ENCODE data around the gene RBBP8NL. TPM values are rescaled to one million over a fixed set of nuclear protein-coding genes. Genes with fewer than 3 reads are reported as not detected.
A peak's percentile ranks its signal among the peaks of the same experiment; 100 is the strongest.

Gene RBBP8NL
- total and polyA plus RNA-seq, 12 donors, result not detected

DNA sequence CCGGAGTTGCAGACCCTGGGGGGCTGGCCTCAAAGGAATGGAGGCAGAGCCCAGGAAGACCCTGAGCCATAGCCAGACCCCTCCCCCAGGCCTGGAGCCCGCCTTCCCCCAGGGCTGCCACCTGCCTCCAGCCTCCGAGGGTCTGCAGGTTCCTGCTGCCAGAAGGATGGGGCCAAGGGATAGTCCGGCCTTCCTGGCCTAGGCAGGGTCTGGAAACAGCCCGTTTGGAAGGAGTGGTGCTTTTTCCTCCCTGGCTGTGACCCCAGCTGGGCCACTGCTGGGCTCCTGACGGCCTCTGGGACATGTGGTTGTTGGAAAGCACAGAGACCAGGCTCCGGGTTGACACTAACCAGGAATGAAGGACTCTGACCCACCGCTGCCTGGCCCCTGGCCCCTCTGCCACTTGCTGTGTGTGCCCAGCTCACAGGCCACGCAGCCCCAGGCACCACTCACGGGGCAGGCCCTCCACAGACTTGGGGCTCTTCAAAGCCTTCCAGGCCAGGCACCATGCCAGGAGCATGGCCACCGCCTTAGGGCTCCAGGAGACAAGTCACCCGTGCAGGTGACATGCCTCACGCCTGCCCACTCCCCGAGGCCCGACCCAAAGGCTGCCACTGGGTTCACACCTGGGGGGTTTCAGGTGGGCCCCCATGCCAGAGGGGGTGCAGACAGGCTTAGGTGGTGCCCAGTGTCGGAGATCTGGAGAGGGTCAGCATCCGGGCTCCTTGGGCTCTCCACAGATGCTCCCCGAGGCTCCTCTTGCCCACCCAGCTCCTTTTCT, 56.3 kb downstream of the RBBP8NL start:
- intact Hi-C loops (cut with DNase I), result loop anchor here in 1 of 2 donors (10.0 kb wide), 1 partner anchor 356 kb away; no protein-coding TSS in a partner anchor
- no peak overlapping the region for H3K4me3 ChIP-seq
- no peaks in the 10 kb centered on the region for H3K27me3 ChIP-seq
- no peak for TF ChIP-seq POLR2A (IDR thresholded peaks at IDR 0.05)
- no peak for TF ChIP-seq CTCF (IDR thresholded peaks at IDR 0.05)
- H3K9me3 ChIP-seq (replicated peaks in 1 of 3), result no peaks in the 10 kb centered on the region
- 32 to 82% (median 80%) methylated on average over 3 to 18 of the region's 18 CpGs for WGBS, 4 donors
- H3K27ac ChIP-seq, result peak overlapping the region; percentile 41 to 94 (median 64)
- DNase-seq, result no peak
- no peaks in the 10 kb centered on the region for H3K36me3 ChIP-seq (replicated peaks in 1 of 2)
- peaks cover 42 to 44% of the 10 kb centered on the region in 2 donors for H3K4me1 ChIP-seq (replicated peaks in 1 of 2)

GRCh38 chr20:62370115-62370806, 57.1 kb downstream of the RBBP8NL start:
- H3K27me3 ChIP-seq, result no peaks in the 10 kb centered on the region
- peaks cover 49 to 50% of the 10 kb centered on the region in 2 donors for H3K4me1 ChIP-seq (replicated peaks in 1 of 2)
- TF ChIP-seq POLR2A (IDR thresholded peaks at IDR 0.05) (no peak), CTCF (IDR thresholded peaks at IDR 0.05) (no peak)
- peak overlapping the region; percentile 41 to 94 (median 64) for H3K27ac ChIP-seq
- no peaks in the 10 kb centered on the region for H3K9me3 ChIP-seq (replicated peaks in 1 of 3)
- H3K4me3 ChIP-seq, result no peak overlapping the region
- H3K36me3 ChIP-seq (replicated peaks in 1 of 2), result no peaks in the 10 kb centered on the region
- 46 to 53% (median 51%) methylated on average over 11 to 19 of the region's 19 CpGs for WGBS, 4 donors
- intact Hi-C loops (cut with DNase I), result loop anchor here in 1 of 2 donors (10.0 kb wide), 1 partner anchor 355 kb away; no protein-coding TSS in a partner anchor
- peak in 5 of 7 donors; percentile 54 to 77 (median 65) for DNase-seq

- Histone ChIP-seq H3K36me3 (replicated peaks in 1 of 2) (no peaks in the 10 kb centered on the region), H3K9me3 (replicated peaks in 1 of 3) (no peaks in the 10 kb centered on the region), H3K27me3 (no peaks in the 10 kb centered on the region), H3K4me1 (replicated peaks in 1 of 2) (peaks cover 54 to 55% of the 10 kb centered on the region in 2 donors), H3K27ac (peak overlapping the region; percentile 41 to 94 (median 64)), H3K4me3 (no peak overlapping the region)
- no peak for DNase-seq
- TF ChIP-seq POLR2A (IDR thresholded peaks at IDR 0.05) (no peak), CTCF (IDR thresholded peaks at IDR 0.05) (no peak)
- intact Hi-C loops (cut with DNase I), result loop anchor here in 1 of 2 donors (5.0 to 10.0 kb wide), 2 partner anchors 67 to 355 kb away; partner anchors contain the start of gene ADRM1
- WGBS, 4 donors, result 20 to 60% (median 58%) methylated on average over 1 to 4 of the region's 4 CpGs; no CpG with 5 or more reads in 1 of the 4 donors
Observed at GRCh38 chr20:62369815-62370114, 57.6 kb downstream of the RBBP8NL start.

Measured in adrenal gland (tissue), 12 donors.